GM19395 (cell line): ENCODE results near the gene FKBP4.

ENCODE experiments used
- ATAC-seq: cut with Tn5 transposase; IDR thresholded peaks from one replicate; pipeline ENCODE4 v1.9.1; 2021; ENCODE audit warnings: mild to moderate bottlenecking, moderate library complexity; ENCODE audit not compliant: unreplicated experiment

The FKBP4 gene

DNA sequence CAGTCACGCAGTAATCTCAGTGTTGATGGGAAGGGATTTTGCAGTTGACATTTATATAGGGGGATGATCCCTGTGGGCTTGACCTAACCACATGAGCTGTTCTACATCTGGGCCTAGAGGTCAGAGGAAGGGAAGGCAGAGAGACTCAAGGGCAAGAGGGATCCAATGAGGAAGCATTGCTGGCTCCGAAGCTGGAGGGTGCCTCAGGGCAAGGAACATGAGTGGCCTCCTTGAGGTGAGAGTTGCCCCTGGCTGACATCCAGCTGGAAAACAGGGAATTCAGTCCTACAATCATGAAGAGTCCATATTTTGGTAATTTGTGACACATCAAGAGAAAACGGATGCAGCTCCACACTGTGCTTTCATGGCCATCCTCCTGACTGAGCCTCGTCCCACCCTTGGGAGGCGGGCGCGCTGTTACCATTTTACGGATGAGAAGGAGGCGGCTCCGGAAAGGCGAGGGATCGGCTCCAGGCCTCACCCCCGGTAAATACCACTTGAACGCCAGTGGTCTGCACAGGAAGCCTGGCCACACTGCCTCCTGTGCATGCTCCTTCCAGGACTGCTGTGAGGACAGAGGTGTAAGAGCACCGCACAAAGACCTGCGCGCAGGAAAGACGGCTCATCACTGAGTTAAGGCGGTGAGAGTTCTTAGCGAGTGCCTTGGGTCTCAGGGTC, 18.5 kb upstream of the FKBP4 start:
- ATAC-seq: no peak

DNA sequence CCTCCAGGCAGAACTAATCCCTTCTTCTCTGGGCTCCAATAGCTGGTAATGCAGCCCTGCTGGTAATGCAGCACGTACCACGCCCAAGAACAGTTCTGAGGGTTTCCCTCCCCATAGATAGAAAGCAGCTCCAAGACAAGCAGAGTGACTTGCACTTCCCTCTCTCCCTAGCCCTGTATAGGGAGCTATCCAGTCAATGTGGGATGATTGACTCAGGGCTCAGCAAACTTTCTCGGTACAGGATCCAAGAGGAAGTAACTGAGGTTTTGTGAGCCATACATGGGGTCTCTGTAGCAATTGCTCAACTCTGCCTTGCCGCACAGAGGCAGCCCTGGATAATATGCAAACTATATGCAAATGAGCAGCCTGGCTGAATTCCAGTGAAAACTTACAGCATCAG, 15.5 kb upstream of the FKBP4 start:
- no peak for ATAC-seq

DNA sequence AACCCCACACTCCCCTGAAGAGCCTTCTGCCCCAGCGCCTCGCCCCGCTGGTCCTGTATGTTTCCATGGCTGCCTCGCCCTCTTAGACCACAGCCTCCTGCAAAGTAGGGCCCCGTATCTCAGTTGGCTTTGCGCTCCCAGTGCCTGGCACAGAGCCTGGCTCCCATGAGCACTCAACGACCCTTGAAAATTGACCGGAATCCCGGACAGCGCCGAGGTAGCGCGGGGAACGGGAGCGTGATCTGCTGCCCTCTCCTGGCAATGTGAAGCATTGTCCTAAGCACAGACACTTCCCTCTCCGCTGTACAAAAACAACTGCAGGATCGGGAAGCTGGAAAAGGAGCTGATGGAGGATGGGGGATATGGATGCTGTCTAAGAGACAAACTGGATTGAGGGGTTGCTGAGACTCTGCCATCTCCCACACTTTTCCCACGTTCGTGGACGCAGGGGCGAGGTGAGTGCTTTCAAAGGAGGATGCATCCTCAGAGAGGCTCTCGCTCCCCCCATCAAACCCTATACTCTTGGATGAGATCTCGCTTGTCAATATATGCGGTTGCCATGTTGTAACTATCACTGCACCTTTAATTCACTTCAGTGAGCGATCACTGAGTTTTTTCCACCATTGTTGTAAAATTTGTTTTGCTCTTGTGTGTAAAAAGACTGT, 10.7 kb upstream of the FKBP4 start:
- peak; percentile 56 for ATAC-seq

DNA sequence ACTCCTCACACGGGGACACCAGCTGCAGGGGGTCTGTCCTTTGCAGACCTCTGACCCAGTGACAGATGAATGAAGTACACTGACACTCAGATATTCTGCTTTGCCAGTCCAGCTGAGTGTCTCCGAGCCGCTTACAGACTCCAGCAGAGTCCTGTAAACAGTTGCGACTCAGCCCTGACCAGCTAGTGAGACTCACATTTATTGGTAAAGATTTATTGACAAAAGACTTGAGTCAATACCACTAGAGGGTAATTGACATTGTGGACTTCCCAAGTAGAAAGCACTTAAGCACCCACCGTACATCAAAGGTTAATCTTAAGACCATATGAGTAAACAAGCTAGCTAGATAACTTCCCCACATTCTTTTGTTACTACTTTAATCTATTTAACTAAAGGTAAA, 9.8 kb upstream of the FKBP4 start:
- ATAC-seq: no peak

DNA sequence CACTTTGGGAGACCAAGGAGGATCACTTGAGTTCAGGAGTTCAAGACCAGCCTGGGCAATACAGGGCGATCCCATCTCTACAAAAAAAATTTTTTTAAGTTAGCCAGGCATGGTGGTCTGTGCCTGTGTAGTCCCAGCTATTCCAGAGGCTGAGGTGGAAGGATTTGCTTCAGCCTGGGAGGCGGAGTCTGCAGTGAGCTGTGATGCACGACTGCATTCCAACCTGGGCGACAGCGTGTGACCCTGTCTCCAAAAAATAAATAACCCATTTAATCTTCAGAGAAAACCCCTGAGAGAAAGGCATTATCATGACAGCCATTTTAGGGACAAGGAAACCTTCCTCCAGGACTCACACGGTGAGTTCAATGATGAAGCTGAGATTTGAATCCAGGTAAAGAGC, 3.7 kb upstream of the FKBP4 start:
- no peak for ATAC-seq

DNA sequence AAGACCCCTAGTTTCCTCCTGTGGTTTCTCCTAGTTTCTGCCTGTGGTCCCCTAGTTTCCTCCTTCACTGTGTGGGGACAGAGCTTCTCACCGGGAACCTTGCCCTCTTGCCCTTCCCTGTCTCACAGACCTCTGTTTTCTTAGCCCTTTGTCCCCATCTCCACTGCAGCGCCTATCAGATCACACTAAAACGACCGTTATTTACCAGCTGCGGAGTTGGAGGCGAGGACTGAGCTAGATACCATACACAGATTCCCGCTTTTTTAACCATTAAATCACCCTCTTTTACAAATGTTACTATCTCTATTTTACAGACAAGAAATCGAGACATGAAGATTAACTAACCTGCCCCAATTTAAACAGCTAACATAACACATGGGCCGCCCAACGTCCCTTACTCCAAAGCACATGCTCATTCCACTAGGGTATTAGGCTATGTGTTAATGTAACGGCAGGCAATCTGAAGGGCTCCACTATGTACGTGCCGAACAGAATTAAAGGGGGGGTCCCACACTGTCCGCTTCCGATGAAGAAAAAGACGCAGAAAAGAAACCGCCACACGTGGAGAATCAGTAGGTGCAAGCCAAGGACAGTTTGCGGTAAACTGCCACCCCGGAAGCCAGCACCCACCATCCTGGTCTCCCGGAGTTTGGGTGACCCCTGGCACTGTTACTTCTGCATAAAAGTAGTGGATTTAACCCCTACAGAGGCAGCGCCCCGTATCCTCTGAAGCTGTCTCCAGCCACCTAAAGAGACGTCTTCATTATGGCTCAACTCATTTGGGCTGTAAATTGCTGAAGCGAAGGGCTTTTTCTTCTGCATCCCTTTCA, 1.9 kb upstream of the FKBP4 start:
- no peak for ATAC-seq

DNA sequence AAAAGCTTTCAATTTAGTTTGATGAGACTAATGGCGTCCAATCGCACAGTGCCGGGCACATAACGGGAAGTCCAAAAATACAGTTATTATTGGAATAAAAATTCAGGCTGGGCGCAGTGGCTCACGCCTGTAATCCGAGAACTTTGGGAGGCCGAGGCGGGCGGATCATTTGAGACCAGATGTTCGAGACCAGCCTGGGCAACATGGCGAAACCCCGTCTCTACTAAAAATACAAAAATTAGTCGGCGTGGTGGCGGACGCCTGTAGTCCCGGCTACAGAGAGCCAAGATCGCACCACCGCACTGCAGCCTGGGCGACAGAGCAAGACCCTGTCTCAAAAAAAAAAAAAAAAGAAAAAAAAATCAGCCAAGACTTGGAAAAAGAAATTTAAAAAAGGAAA, 1.2 kb upstream of the FKBP4 start:
- ATAC-seq: no peak

DNA sequence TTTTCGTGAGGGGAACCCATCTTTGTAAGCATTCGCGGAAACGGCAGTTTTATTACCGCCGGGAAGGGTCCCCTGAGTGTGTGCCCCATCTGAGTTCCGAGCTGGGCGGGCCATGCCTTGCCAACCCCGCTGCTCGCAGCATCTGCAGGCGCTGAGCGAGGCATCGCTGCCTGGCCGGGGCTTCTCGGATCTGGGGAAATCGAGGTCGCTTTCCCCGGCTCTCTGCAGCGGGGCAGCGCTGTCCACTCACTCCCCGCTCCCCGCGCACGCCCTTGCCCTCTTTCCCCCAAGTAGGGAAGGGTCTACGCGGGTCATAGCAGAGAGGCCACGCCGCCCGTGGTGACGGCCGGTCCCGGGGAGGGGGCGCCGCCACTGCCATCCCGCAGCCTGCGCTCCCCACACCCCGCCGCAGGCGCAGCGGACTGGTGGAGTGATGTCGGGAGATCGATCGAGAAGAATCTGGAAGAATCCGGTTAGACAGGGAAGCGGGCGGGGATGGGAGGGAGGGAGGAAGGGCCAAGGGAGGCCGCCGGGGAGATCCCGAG, 507 bp upstream of the FKBP4 start:
- ATAC-seq: no peak

DNA sequence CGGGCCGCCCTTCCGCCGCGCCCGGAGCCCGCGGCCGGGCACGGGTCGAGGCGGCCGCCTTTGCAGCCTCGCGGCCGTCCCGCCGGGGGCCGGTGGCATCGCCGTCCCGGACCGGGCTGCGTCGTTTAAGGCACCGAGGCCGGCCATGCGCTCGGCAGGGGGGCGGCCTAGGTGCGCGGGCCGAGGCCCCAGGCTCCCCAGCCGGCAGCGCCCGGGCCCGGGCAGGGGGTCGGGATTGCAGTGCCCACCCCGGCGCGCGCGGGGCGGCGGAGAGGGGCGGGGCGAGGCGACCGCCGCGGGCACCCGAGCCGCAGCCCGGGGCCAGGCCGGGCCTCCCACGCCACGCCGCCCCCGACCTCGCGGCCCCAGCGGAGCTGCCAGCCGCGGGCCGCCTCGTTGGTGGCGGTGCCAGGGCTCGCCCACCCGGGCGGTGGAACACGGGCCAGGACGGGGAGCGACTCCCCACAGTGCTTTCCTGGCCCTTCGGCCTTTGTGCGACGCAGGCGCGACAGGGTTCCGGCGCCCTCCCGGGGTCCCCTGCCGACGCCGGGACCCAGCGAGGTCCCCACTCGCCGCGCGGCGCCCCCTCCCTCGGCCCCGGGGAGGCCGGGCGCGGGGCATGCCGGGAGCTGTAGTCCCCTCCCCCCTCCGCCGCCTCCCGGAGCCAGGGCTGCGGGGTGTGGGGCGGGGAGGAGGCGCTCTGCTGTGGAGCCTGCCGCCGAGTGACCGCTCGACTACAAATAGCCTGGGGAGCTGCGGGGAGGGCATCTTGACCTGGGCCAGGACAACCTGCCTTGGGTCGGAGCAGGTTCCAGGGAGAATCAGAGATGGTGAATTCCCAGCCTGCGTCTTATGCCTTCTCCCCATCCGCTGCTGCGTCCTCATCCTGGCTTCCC, 769 bp downstream of the FKBP4 start:
- peak; percentile 65 for ATAC-seq

DNA sequence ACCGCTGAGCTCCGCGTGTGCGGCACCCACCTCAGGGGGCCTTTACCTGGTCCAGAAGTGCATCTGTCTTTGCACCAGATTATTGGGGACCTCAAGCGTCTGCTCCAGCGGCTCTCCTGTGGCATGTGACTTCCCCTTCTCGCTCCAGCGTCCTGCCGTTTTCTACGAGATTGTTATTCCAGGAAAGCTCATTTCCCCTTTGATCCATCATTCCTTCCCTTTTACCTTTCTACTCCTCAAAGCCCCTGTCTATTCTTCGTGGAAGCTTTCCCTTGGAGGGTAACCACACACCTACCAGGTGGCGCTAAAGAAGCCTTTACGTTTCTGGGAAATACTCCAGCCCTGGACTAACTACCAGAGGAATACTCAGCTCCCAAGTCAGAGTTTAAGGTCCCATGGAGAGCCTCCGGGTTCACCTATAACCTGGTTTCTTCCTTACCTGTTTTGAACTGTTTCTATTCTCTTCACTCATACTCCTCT, 1.5 kb downstream of the FKBP4 start:
- ATAC-seq: no peak

DNA sequence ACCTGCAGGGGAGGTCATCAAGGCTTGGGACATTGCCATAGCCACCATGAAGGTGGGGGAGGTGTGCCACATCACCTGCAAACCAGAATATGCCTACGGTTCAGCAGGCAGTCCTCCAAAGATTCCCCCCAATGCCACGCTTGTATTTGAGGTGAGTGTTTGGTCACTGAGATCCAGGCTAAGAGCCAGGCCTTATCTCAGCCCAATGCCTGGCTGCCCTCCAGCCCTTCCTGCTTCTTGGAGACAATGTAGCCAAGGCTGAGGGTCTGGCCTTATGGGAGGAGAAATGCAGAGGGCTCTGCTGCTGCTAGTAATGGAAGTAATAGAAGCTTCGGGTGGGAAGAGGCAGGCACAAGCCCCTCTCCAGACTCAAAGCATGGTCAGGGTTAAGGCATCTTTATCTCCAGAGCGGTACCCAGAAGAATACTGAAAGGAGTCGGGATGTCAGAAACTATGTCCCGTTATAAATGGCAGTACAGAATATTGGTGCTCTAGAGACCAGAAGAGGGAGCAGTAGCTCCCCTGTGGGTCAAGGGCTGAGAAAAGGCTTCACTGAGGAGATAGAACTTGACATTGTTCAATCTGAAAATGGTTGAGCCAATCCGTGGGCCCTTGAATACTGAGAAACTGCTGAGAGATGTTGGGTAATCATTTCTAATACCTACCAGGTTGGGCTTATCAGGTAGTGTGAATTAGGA, 3.1 kb downstream of the FKBP4 start:
- no peak for ATAC-seq

DNA sequence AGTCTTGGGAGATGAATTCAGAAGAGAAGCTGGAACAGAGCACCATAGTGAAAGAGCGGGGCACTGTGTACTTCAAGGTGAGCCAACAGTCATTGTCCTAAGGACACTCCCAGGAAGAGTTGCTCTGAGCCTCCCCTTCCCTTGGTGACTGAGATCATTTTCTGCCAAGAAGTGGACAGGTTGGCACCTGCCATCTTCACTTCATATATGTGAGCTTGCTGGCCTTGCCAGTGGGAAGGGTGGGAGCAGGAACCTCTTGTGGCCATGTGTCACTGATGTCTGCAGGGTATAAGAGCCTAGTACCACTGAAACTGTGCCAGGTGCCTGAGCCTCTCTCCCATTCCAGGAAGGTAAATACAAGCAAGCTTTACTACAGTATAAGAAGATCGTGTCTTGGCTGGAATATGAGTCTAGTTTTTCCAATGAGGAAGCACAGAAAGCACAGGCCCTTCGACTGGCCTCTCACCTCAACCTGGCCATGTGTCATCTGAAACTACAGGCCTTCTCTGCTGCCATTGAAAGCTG, 5.3 kb downstream of the FKBP4 start:
- ATAC-seq: no peak

DNA sequence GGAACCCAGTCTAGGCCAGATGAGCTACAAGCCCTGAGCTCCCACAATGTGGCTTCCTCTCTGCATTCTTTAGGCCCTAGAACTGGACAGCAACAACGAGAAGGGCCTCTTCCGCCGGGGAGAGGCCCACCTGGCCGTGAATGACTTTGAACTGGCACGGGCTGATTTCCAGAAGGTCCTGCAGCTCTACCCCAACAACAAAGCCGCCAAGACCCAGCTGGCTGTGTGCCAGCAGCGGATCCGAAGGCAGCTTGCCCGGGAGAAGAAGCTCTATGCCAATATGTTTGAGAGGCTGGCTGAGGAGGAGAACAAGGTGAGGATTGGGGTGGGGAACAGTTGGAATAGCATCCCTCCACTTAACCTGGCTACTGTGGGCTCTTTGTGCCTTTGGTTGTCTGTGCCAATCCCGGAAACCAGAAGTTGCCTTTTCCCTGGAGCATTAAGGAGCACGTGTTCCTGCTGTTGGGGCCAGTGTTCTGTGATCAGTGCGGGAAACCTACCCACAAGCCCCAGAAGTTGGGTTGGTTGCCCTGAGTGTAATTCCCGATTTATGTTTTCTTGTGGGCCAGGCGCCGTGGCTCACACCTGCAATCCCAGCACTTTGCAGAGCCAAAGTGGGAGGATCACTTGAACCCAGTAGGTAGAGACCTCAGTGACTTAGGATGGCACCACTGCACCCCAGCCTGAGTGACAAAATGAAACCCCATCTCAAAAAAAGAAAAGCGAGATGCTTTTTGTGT, 6.4 kb downstream of the FKBP4 start:
- no peak for ATAC-seq

DNA sequence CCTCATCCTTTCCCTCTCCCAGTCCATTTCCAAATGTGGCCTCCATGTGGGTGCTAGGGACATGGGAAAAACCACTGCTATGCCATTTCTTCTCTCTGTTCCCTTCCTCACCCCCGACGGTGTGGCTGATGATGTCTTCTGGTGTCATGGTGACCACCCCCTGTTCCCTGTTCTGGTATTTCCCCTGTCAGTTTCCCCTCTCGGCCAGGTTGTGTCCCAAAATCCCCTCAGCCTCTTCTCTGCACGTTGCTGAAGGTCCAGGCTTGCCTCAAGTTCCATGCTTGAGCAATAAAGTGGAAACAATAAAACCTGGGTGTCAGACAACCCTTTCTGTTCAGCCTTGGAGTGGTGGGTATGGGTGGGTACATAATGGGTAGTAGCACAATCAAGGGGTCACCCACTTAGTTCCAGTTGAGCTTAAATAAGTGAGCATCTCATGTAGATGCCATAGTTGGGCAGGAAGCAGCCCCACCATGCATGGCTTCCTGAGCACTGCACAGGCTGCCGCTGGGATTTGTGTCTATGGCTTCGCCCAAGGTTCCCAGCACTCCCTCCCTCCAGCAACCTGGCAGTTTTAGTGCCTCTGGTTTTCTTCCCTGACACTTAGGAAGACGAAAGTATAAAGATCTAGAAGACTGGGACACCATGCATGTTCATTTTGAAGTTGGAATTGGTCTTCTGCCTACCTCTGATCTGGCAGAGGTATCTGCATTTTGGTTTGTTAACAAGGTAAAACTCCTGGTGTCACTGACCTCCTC, 9.0 kb downstream of the FKBP4 start:
- ATAC-seq: no peak

DNA sequence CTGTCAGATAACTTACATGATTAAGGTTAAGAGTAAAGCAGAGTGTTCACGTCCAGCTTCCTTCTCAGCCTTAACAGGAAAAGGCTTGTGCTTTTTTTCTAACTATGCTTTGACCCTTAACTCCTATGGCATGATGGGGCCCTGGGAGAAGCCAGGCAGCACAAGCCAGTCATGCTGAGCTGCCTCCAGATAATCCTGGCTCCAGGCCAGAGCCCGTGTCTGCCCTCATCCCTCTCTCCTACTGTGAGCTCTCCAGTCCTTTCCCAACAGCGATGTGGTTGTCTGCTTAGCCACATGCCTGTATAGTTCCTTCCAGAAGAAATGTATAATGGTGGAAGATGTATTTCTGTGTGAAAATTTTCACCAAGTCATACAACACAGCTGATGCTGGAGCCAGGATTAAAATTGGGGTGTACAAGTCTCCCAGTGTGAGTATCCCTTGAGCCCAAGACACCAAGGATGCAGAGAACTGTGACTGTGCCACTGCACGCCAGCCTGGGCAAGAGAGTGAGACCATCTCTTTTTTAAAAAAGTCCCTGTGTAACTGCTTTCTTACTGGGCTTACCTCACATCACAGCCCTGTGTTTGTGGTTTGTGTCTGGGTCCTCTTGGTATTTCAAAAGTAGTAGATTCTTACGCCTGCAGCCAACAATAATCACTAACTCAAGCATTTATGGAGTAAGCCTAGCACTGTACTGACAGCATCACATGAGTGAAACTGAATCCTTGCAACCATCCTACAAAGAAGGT, 9.8 kb downstream of the FKBP4 start:
- no peak for ATAC-seq

DNA sequence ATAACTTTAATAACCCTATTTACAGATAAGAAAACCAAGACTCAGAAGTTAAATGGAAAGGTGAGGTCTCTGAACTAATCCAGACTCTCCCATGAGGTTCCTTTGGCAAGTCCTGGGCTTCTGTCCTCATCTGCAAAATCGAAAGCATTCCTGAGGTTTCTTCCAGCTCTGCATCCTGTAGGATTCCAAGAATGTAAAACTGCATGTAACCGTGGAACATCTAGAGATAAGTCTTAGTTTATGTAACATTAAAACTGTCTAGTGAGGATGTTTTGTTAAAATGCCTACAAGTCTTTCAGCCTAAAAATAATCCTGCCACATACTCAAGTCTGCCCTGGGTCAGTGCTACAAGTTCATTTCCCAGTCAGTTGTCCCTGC, 10.4 kb downstream of the FKBP4 start:
- no peak for ATAC-seq

DNA sequence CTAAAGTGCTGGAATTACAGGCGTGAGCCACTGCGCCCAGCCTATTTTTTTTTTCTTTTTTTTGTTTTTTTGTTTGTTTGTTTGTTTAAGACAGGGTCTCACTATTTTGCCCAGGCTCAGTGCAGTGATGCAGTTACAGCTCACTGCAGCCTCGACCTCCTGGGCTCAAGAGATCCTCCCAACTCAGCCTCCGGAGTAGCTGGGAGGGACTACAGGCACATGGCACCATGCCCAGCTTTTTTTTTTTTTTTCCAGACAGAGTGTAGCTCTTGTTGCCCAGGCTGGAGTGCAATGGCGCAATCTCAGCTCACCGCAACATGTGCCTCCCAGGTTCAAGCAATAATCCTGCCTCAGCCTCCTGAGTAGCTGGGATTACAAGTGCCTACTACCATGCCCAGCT, 11.9 kb downstream of the FKBP4 start:
- no peak for ATAC-seq

DNA sequence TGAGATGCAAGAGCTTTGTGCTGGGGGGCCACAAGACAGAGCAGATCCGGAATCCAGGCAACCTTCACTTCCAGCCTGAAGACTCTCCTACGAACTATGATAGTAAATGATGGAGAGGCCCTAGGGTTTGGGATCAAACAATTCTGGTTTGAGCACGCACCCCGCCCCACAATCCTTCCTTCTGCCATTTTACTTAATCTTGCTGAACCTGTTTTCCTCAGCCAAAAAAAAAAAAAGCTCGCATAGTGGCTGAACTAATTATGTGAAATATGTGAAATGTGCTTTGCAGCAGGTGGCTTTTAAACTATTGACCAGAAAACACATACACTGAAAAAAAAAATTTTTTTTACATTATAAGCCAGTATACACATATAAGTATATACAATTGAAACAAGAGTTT, 17.0 kb downstream of the FKBP4 start:
- ATAC-seq: no peak
